Right cardiac atrium (tissue), 5 donors: ENCODE data around the gene NHERF2. TPM values are rescaled to one million over a fixed set of nuclear protein-coding genes. Genes with fewer than 3 reads are reported as not detected.
A peak's percentile ranks its signal among the peaks of the same experiment; 100 is the strongest.

Experiments
- ATAC-seq, 2 donors: fragments of 200-7000 bp; cut with Tn5 transposase; one replicate each; pipeline versions ENCODE4 v1.8.0 to v1.9.1; 2020; ENCODE audit warnings: moderate library complexity in 2 of 2, mild to moderate bottlenecking in 1 of 2
- DNase-seq, 3 donors: peaks; one replicate each; pipeline ENCODE4 v3.0.0-alpha.2; 2020
- H3K27ac ChIP-seq: one replicate; pipeline ENCODE4 v1.5.1; 2013; ENCODE audit warnings: mild to moderate bottlenecking, low read length, control low read depth, moderate library complexity
- H3K27me3 ChIP-seq: one replicate; pipeline ENCODE4 v1.6.1; 2013; ENCODE audit not compliant: control insufficient read depth, insufficient read depth
- H3K4me1 ChIP-seq: one replicate; pipeline ENCODE4 v1.6.1; 2013; ENCODE audit warnings: low read length; ENCODE audit not compliant: control insufficient read depth, insufficient read depth
- H3K4me3 ChIP-seq: one replicate; pipeline ENCODE4 v1.5.1; 2013; ENCODE audit warnings: low read length, control low read depth
- H3K9me3 ChIP-seq: one replicate; pipeline ENCODE4 v1.6.1; 2013; ENCODE audit warnings: low read length; ENCODE audit not compliant: control insufficient read depth
- WGBS: extraction: QIAGEN DNeasy Blood & Tissue Kit; methylation state at CpG from one replicate; pipeline ENCODE4 v1.1.7; 2013; 5-methylcytosine and 5-hydroxymethylcytosine counted together
- intact Hi-C, 4 donors: fragments of 100-400 bp; cut with DNase I; formaldehyde crosslinking; loops; one replicate each; pipeline versions ENCODE4 v1.11.0 to v1.14.0; 2022 to 2023
- polyA plus RNA-seq: library from polyadenylated mRNA; stranded (reverse); fragments of 200-250 nt; gene quantifications from one replicate; pipeline ENCODE4 v1.2.3, GENCODE V29; 2013
- total RNA-seq, 4 donors: library from RNA; stranded (reverse); fragmentation: NEBNext Ultra II Directional; extraction: Animal tissue kit (Norgen Biotek cat#: 25700); gene quantifications; one replicate each; pipeline ENCODE4 v1.2.1, GENCODE V29; 2021
- donor health status: healthy with polysubstance abuse.
- donor health status: DM: no; HTN: yes; CAD: no.
- donor health status: DM: no; HTN: no; CAD: no.
- donor health status: DM: no; HTN: yes; CAD: no; lungs with severe emphysema.
- donor health status: DM: yes; HTN: yes; CAD: no.

NHERF2 gene
- total and polyA plus RNA-seq, 5 donors = 131 to 257 (median 177) TPM

GRCh38 chr16:2079991-2080390 is 53.3 kb downstream of the NHERF2 start:
- Histone ChIP-seq H3K4me3 (no peak overlapping the region), H3K4me1 (no peaks in the 10 kb centered on the region), H3K27ac (no peak overlapping the region), H3K27me3 (no peaks in the 10 kb centered on the region), H3K9me3 (no peaks in the 10 kb centered on the region)
- intact Hi-C loops = no loop called here
- 94% methylated on average over 16 of the region's 16 CpGs for WGBS
- DNase-seq = no peak
- no peak for ATAC-seq

- H3K9me3 ChIP-seq = no peaks in the 10 kb centered on the region
- ATAC-seq (peak; percentile 10 to 56), DNase-seq (no peak)
- intact Hi-C loops = no loop called here
- 75% methylated on average over 35 of the region's 35 CpGs for WGBS
- no peak overlapping the region for H3K27ac ChIP-seq
- H3K4me1 ChIP-seq = no peaks in the 10 kb centered on the region
- no peaks in the 10 kb centered on the region for H3K27me3 ChIP-seq
- H3K4me3 ChIP-seq = no peak overlapping the region
These were observed 54.7 kb downstream of the NHERF2 start for GRCh38 chr16:2081201-2082084.

GRCh38 chr16:2082171-2082982 is 55.7 kb downstream of the NHERF2 start:
- peak; percentile 56 to 87 (median 86) for DNase-seq
- intact Hi-C loops = no loop called here
- no peak overlapping the region for H3K27ac ChIP-seq

GRCh38 chr16:2082983-2083364 is 56.3 kb downstream of the NHERF2 start:
- intact Hi-C loops = no loop called here
- Histone ChIP-seq H3K27ac (no peak overlapping the region), H3K27me3 (no peaks in the 10 kb centered on the region), H3K9me3 (no peaks in the 10 kb centered on the region), H3K4me3 (no peak overlapping the region), H3K4me1 (no peaks in the 10 kb centered on the region)
- no peak for DNase-seq
- WGBS = 62% methylated on average over 16 of the region's 16 CpGs
- ATAC-seq = no peak

More at GRCh38 chr16:2082171-2082982, 55.7 kb downstream of the NHERF2 start:
- Histone ChIP-seq H3K4me1 (no peaks in the 10 kb centered on the region), H3K4me3 (no peak overlapping the region), H3K27me3 (no peaks in the 10 kb centered on the region), H3K9me3 (no peaks in the 10 kb centered on the region)
- 61% methylated on average over 32 of the region's 32 CpGs for WGBS
- peak; percentile 28 to 43 for ATAC-seq

- H3K4me3 ChIP-seq = no peak overlapping the region
- no peaks in the 10 kb centered on the region for H3K9me3 ChIP-seq
- no peak for ATAC-seq
- intact Hi-C loops = no loop called here
- no peak for DNase-seq
- H3K4me1 ChIP-seq = no peaks in the 10 kb centered on the region
- H3K27me3 ChIP-seq = no peaks in the 10 kb centered on the region
- WGBS = 72% methylated on average over 19 of the region's 19 CpGs
- no peak overlapping the region for H3K27ac ChIP-seq
These were observed 56.7 kb downstream of the NHERF2 start for GRCh38 chr16:2083409-2083808.

- no peaks in the 10 kb centered on the region for H3K27me3 ChIP-seq
- H3K9me3 ChIP-seq = no peaks in the 10 kb centered on the region
- intact Hi-C loops = no loop called here
- WGBS = 89% methylated on average over 44 of the region's 44 CpGs
- no peak overlapping the region for H3K4me3 ChIP-seq
- no peaks in the 10 kb centered on the region for H3K4me1 ChIP-seq
- no peak overlapping the region for H3K27ac ChIP-seq
- no peak for ATAC-seq
- no peak for DNase-seq
These were observed 57.4 kb downstream of the NHERF2 start for GRCh38 chr16:2083876-2084780.

DNA sequence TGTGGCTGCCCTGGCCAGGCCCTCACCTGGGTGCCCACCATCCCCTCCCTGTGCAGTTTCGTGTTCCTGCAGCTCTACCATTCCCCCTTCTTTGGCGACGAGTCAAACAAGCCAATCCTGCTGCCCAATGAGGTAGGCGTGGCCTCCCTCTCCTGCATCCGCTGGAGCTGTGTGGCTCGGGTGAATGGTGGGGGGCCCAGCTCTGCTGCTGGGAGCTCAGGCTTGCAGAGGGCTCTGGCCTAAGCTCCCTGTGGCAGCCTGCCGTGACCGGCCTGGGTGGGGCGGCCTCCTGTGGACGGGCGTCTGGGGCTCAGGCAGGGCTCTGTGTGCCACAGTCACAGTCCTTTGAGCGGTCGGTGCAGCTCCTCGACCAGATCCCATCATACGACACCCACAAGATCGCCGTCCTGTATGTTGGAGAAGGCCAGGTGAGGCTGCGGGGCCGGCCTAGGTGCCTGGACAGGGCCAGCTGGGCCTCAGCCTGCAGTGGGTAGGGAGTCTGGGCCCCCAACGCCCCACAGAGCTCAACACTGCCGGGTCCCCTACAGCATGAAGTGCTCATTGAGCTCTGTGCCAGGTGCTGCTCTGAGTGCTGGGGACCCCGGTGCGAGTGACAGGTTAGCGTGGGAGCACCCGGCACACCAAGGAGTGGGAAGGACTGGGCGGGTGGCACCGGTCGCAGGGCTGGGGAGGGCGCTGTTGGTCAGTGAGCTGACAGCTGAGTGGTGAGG is 58.4 kb downstream of the NHERF2 start:
- H3K27ac ChIP-seq = no peak overlapping the region
- 90% methylated on average over 29 of the region's 29 CpGs for WGBS
- intact Hi-C loops = no loop called here
- DNase-seq (no peak), ATAC-seq (no peak)
- H3K4me1 ChIP-seq = no peaks in the 10 kb centered on the region
- no peaks in the 10 kb centered on the region for H3K27me3 ChIP-seq
- H3K9me3 ChIP-seq = no peaks in the 10 kb centered on the region
- H3K4me3 ChIP-seq = no peak overlapping the region

GRCh38 chr16:2085669-2086068 is 59.0 kb downstream of the NHERF2 start:
- intact Hi-C loops = no loop called here
- 76% methylated on average over 14 of the region's 14 CpGs for WGBS
- Histone ChIP-seq H3K27me3 (no peaks in the 10 kb centered on the region), H3K27ac (no peak overlapping the region), H3K4me1 (no peaks in the 10 kb centered on the region), H3K9me3 (no peaks in the 10 kb centered on the region), H3K4me3 (no peak overlapping the region)
- DNase-seq = no peak
- no peak for ATAC-seq

DNA sequence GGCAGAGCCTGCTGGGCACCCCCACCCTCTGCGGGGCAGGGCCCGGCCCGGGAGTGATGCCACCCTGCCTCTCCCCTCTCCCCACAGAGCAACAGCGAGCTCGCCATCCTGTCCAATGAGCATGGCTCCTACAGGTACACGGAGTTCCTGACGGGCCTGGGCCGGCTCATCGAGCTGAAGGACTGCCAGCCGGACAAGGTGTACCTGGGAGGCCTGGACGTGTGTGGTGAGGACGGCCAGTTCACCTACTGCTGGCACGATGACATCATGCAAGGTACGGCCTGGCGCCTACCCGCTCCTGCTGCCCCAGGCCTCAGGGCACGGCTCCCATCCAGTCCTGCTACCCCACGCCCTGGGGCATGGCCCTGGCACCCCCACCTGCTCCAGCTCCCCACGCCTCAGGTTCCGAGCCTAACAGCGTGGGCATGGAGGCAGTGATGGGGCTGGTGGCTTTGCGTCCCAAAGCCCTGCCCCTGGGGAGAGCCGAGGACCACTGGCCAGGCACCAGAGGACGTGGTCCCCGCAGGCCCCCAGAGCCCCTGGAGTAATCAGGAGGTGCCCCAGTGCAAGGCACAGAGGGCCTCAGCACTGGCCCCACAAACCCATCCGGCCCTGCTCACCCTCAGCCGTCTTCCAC is 59.5 kb downstream of the NHERF2 start:
- no peaks in the 10 kb centered on the region for H3K27me3 ChIP-seq
- no peak overlapping the region for H3K27ac ChIP-seq
- ATAC-seq (no peak), DNase-seq (no peak)
- intact Hi-C loops = no loop called here
- no peak overlapping the region for H3K4me3 ChIP-seq
- 90% methylated on average over 27 of the region's 27 CpGs for WGBS
- H3K9me3 ChIP-seq = no peaks in the 10 kb centered on the region
- no peaks in the 10 kb centered on the region for H3K4me1 ChIP-seq
